Adipocyte (in vitro differentiated cells): ENCODE measurements around the gene NPVF.
A peak's percentile ranks its signal among the peaks of the same experiment; 100 is the strongest.

Source experiments
- DNase-seq: peaks from one replicate; pipeline ENCODE4 v3.0.0-alpha.2; 2015; ENCODE audit warnings: low read depth
- H3K27me3 ChIP-seq: replicated peaks from 2 replicates; pipeline ENCODE4 v1.7.0; 2013; ENCODE audit warnings: mild to moderate bottlenecking, low read length, moderate library complexity; ENCODE audit not compliant: control insufficient read depth, insufficient read depth
- H3K36me3 ChIP-seq: 2 replicates; pipeline ENCODE4 v1.7.0; 2013; ENCODE audit warnings: low read length, mild to moderate bottlenecking, moderate library complexity; ENCODE audit not compliant: control insufficient read depth, insufficient read depth, severe bottlenecking
- H3K4me1 ChIP-seq: 2 replicates; pipeline ENCODE4 v1.7.0; 2013; ENCODE audit warnings: mild to moderate bottlenecking, low read length, moderate library complexity; ENCODE audit not compliant: control insufficient read depth, insufficient read depth
- H3K4me3 ChIP-seq: 2 replicates; pipeline ENCODE4 v1.7.0; 2013; ENCODE audit warnings: mild to moderate bottlenecking, low read length, moderate library complexity
- H3K9ac ChIP-seq: 2 replicates; pipeline ENCODE4 v1.7.0; 2013; ENCODE audit warnings: mild to moderate bottlenecking, low read length, moderate library complexity
- H3K9me3 ChIP-seq: 2 replicates; pipeline ENCODE4 v1.7.0; 2013; ENCODE audit warnings: mild to moderate bottlenecking, low read length, moderate library complexity; ENCODE audit not compliant: control insufficient read depth

Gene NPVF

GRCh38 chr7:25234336-25234735 lies 6.0 kb upstream of the NPVF start:
- Histone ChIP-seq H3K4me1 (no peaks in the 10 kb centered on the region), H3K9me3 (no peaks in the 10 kb centered on the region), H3K4me3 (no peak overlapping the region), H3K27me3 (peaks cover 5% of the 10 kb centered on the region), H3K36me3 (no peaks in the 10 kb centered on the region), H3K9ac (no peak overlapping the region)
- DNase-seq, result no peak

- H3K36me3 ChIP-seq, result no peaks in the 10 kb centered on the region
- H3K27me3 ChIP-seq, result peaks cover 35% of the 10 kb centered on the region
- DNase-seq, result no peak
- no peaks in the 10 kb centered on the region for H3K9me3 ChIP-seq
- H3K4me1 ChIP-seq, result no peaks in the 10 kb centered on the region
- no peak overlapping the region for H3K4me3 ChIP-seq
- H3K9ac ChIP-seq, result no peak overlapping the region
These were observed 5.1 kb downstream of the NPVF start for GRCh38 chr7:25223206-25223605.

GRCh38 chr7:25222666-25223065 lies 5.6 kb downstream of the NPVF start:
- no peaks in the 10 kb centered on the region for H3K4me1 ChIP-seq
- no peak for DNase-seq

DNA sequence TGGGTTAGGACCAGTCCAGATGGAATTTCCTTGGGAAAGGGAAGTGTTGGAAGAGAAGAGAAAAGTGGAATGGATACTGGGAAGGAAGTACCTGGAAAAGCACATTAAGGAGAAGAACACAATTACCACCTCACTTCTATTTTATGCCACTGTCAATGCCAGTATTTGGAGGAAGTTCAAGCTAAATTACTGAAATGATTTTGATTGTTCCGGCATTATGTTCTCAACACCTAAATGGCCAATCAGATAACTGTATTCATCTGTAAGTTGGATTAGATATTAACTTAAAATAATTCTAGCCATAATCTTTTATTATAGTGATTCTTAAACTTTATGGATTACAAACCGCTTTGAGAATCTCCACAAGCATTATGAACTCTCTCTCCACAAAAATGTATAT lies 7.3 kb downstream of the NPVF start:
- Histone ChIP-seq H3K9ac (no peak overlapping the region), H3K9me3 (no peaks in the 10 kb centered on the region), H3K4me1 (no peaks in the 10 kb centered on the region), H3K4me3 (no peak overlapping the region), H3K36me3 (no peaks in the 10 kb centered on the region), H3K27me3 (peaks cover 30% of the 10 kb centered on the region)
- DNase-seq, result no peak

More at GRCh38 chr7:25222666-25223065, 5.6 kb downstream of the NPVF start:
- H3K9me3 ChIP-seq, result no peaks in the 10 kb centered on the region
- H3K4me3 ChIP-seq, result no peak overlapping the region
- H3K9ac ChIP-seq, result no peak overlapping the region
- peaks cover 35% of the 10 kb centered on the region for H3K27me3 ChIP-seq
- no peaks in the 10 kb centered on the region for H3K36me3 ChIP-seq

- Histone ChIP-seq H3K36me3 (no peaks in the 10 kb centered on the region), H3K27me3 (peaks cover 28% of the 10 kb centered on the region), H3K9ac (no peak overlapping the region), H3K9me3 (no peaks in the 10 kb centered on the region), H3K4me3 (no peak overlapping the region), H3K4me1 (no peaks in the 10 kb centered on the region)
- DNase-seq, result no peak
These were observed 10.1 kb downstream of the NPVF start for GRCh38 chr7:25218191-25218590.

DNA sequence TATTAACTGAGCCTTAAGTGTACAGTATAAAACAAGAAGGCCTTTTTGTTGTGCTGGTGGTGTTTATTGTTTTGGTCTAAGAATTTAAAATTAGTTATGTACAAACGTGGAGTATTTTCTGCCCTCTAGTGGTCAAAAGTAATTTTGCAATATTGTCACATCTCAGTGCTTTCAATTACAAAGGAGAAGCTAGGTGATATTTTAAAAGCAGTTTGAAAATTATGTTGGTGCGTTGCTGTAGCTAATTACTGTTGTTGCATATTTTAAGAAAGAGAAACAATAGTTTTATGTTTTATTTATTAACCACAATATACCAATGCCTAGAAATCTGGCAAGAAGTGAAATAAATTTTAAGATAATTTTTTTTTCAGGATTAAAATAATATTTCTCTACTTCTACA lies 11.4 kb downstream of the NPVF start:
- DNase-seq, result peak; percentile 83
- Histone ChIP-seq H3K9me3 (no peaks in the 10 kb centered on the region), H3K27me3 (peaks cover 21% of the 10 kb centered on the region), H3K4me3 (no peak overlapping the region), H3K9ac (no peak overlapping the region), H3K4me1 (no peaks in the 10 kb centered on the region), H3K36me3 (no peaks in the 10 kb centered on the region)

GRCh38 chr7:25215694-25216335 lies 12.5 kb downstream of the NPVF start:
- no peak overlapping the region for H3K4me3 ChIP-seq
- no peak for DNase-seq
- no peak overlapping the region for H3K9ac ChIP-seq
- no peaks in the 10 kb centered on the region for H3K9me3 ChIP-seq
- no peaks in the 10 kb centered on the region for H3K36me3 ChIP-seq
- no peaks in the 10 kb centered on the region for H3K4me1 ChIP-seq
- peaks cover 12% of the 10 kb centered on the region for H3K27me3 ChIP-seq

DNA sequence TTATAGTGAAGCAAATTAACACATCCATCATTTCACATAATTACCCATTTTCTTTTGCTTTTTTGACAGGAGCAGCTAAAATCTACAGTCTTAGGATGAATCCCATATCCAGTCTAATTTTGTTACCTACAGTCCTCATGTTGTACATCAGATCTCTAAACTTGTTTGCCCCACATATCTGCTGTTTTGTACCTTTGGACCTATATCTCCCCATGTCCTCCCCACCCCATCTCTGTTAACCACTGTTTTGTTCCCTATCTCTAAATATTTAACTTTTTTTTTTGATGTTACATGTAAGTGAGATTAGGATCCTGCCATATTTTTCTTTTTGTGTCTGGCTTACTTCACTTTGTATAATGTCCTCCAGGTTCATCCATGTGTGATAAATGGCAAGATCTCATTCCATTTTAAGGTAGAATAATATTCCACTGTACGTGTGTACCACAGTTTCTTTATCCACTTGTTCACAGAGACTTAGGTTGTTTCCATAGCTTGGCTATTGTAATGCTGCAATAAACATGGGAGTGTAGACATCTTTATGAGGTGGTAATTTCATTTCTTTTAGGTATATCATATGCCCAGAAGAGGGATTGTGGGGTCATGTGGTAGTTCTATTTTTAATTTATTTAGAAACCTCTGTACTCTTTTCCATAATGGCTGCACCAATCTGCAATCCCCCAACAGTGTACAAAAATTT lies 19.6 kb downstream of the NPVF start:
- no peaks in the 10 kb centered on the region for H3K27me3 ChIP-seq
- H3K4me3 ChIP-seq, result no peak overlapping the region
- no peaks in the 10 kb centered on the region for H3K4me1 ChIP-seq
- H3K9ac ChIP-seq, result no peak overlapping the region
- H3K9me3 ChIP-seq, result peaks cover 6% of the 10 kb centered on the region
- DNase-seq, result no peak
- no peaks in the 10 kb centered on the region for H3K36me3 ChIP-seq

- H3K4me3 ChIP-seq, result no peak overlapping the region
- no peak for DNase-seq
- H3K27me3 ChIP-seq, result no peaks in the 10 kb centered on the region
- no peaks in the 10 kb centered on the region for H3K36me3 ChIP-seq
- no peak overlapping the region for H3K9ac ChIP-seq
- H3K4me1 ChIP-seq, result no peaks in the 10 kb centered on the region
- peaks cover 6% of the 10 kb centered on the region for H3K9me3 ChIP-seq
These were observed 20.4 kb downstream of the NPVF start for GRCh38 chr7:25207887-25208286.

GRCh38 chr7:25206765-25207164 lies 21.5 kb downstream of the NPVF start:
- Histone ChIP-seq H3K9me3 (peaks cover 6% of the 10 kb centered on the region), H3K9ac (no peak overlapping the region), H3K4me1 (no peaks in the 10 kb centered on the region), H3K36me3 (no peaks in the 10 kb centered on the region), H3K4me3 (no peak overlapping the region), H3K27me3 (no peaks in the 10 kb centered on the region)
- no peak for DNase-seq

- no peak for DNase-seq
- peaks cover 9% of the 10 kb centered on the region for H3K27me3 ChIP-seq
These were observed 32.0 kb downstream of the NPVF start for GRCh38 chr7:25196132-25196896.

More at GRCh38 chr7:25196132-25196896, 32.0 kb downstream of the NPVF start:
- no peak overlapping the region for H3K9ac ChIP-seq
- no peaks in the 10 kb centered on the region for H3K36me3 ChIP-seq
- H3K9me3 ChIP-seq, result peaks cover 6% of the 10 kb centered on the region
- H3K4me3 ChIP-seq, result no peak overlapping the region
- peaks cover 11% of the 10 kb centered on the region for H3K4me1 ChIP-seq
